Measurements from ENCODE around the gene TMCC1.

Gene TMCC1

DNA sequence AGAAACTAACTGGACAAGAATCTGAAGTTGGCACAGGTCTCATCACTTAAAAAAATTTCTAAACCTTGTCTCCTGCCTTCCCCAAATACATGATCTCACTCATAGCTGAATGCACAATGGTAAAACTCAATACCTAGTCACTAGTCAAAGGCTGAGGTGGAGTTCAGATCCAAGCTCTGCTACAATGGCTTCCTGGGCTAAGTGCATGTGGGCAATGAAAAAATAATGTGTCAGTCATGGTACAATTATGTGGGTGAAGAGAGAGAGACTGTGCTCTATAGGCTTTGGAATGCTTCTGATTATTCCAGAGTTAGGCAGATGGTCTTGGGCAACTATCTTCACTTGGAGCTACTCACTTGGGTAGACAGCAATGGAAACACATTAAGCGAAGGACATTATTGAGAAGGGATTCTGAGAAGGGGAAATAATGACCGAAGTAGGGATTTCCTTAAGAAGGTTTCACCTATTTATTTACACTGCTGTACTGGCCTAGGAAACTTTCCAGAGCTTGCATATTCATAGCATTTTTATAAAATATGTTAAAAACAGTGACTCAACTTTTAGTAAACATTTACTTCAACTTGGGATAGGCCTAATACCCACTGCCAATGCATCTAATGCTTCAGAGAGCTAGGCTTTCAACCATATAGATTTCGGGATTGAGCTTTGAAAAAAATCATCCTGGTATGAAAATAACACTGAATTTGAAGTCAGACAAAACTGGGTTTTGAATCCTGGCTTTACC, 228.3 kb downstream of the TMCC1 start:
- Histone ChIP-seq H3K9ac (no peak overlapping the region), H3K27me3 (no peaks in the 10 kb centered on the region), H4K20me1 (peaks cover 18% of the 10 kb centered on the region; the same call in 1 of the 2 replicates), H3K4me3 (no peak overlapping the region), H3K4me2 (no peak overlapping the region), H3K9me3 (no peaks in the 10 kb centered on the region), H3K36me3 (peaks cover 18% of the 10 kb centered on the region), H3K4me1 (no peaks in the 10 kb centered on the region), H3K27ac (no peak overlapping the region)
- TF ChIP-seq Cebpa-rat (IDR thresholded peaks at IDR 0.05), result no peak

DNA sequence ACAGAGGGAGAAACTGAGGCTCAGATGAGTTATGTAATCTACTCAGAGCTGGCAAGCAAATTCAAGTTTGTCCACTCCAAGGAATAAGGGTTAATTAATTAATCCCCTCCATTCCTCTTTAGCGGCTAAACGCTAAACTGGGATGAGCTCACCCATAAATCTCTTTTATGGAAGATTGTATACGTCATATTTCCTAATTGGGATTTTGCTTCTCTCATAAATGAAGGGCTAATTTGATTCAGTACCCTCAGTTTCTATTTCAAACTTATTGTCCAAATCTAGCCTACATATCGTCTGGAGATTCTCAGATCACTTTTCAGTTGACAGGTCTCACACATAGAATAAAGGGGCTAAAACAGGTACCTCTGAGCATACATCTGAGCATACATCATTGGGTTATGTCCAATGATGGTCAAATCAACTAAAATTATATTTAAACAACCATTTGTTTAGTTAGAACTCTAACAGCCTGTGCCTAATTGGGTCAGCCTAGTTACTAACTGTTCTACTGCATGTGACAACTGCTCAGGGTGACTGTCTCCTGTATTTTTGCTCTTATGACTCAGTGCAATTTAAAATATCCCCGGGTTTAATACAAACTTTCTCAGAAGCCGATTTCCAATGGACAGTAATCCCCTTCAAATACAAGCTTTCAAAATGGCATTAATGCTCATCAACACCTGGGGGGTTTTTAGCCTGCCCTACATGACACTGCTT, 229.4 kb downstream of the TMCC1 start:
- H3K4me2 ChIP-seq, result no peak overlapping the region
- H3K27ac ChIP-seq, result no peak overlapping the region

DNA sequence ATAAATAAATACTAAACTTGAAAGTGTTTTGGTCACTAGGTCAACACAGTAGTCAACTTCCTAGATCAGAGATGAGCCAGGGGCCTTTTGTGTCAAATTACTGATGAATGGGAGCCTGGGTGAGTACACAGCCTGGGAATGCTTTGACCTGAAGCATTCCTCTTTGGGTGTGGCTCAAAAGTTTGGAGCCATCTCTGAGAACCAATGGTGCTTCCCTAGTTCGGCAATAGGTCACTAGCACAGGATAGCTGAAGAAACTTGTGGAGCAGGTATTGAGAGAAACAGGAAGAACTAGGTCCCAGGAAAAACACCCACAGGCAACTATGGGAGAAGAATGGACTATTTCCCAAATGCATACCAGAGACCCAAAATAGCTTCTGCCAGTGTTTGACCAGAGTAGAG, 230.5 kb downstream of the TMCC1 start:
- Histone ChIP-seq H3K27me3 (no peaks in the 10 kb centered on the region), H3K4me3 (no peak overlapping the region), H3K9ac (no peak overlapping the region), H3K36me3 (0 out of 2 replicates have a peak, but pooled peaks cover 4% of the 10 kb centered on the region), H3K4me2 (no peak overlapping the region), H3K27ac (no peak overlapping the region), H3K4me1 (0 out of 2 replicates have a peak, but pooled peaks cover 4% of the 10 kb centered on the region), H3K9me3 (no peaks in the 10 kb centered on the region), H4K20me1 (peaks cover 18% of the 10 kb centered on the region; the same call in 1 of the 2 replicates)
- TF ChIP-seq Cebpa-rat (IDR thresholded peaks at IDR 0.05), result no peak

More for the DNA sequence above, 229.4 kb downstream of the TMCC1 start:
- Histone ChIP-seq H3K4me1 (no peaks in the 10 kb centered on the region), H3K9me3 (no peaks in the 10 kb centered on the region), H3K27me3 (no peaks in the 10 kb centered on the region), H4K20me1 (peaks cover 18% of the 10 kb centered on the region; the same call in 1 of the 2 replicates), H3K9ac (no peak overlapping the region), H3K4me3 (no peak overlapping the region), H3K36me3 (peaks cover 10% of the 10 kb centered on the region; the same call in 1 of the 2 replicates)
- TF ChIP-seq Cebpa-rat (IDR thresholded peaks at IDR 0.05), result no peak

DNA sequence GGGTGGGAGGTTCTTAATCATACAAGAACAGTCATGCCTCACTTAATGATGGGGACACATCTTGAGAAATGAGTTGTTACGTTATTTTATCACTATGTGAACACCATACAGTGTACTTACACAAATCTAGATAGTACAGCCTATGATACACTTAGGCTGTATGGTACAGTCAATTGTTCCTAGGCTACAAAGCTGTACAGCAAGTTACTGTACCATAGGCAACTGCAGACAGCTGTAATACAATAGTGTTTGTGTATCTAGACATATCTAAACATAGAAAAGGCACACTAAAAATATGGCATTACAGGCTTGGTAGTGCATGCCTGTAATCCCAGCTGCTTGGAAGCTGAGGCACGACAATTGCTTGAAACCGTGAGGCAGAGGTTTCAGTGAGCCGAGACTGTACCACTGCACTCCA, 231.3 kb downstream of the TMCC1 start:
- Histone ChIP-seq H3K4me2 (no peak overlapping the region), H3K9me3 (no peaks in the 10 kb centered on the region), H3K27ac (no peak overlapping the region), H3K9ac (no peak overlapping the region), H3K4me3 (no peak overlapping the region), H3K36me3 (0 out of 2 replicates have a peak, but pooled peaks cover 4% of the 10 kb centered on the region), H3K4me1 (0 out of 2 replicates have a peak, but pooled peaks cover 6% of the 10 kb centered on the region), H4K20me1 (peaks cover 18% of the 10 kb centered on the region; the same call in 1 of the 2 replicates), H3K27me3 (no peaks in the 10 kb centered on the region)
- TF ChIP-seq Cebpa-rat (IDR thresholded peaks at IDR 0.05), result no peak

DNA sequence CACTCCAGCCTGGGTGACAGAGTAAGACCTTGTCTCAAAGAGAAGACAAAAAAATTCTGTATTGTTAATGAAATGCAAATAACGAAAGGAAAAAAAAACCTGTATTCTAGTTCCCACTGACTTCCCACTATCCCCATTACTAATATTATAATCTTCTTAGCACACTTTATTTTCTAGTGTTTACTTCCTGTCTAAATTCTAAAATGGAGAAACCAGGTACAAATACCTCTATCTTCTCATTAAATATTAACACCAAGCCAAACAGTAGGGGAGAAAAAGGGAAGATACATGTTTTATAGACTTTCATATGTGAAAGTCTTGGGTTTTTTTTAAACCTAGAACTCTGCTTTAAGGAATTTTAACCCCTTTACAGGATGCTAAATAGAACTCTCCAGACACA, 231.7 kb downstream of the TMCC1 start:
- Histone ChIP-seq H3K27ac (no peak overlapping the region), H3K4me1 (0 out of 2 replicates have a peak, but pooled peaks cover 6% of the 10 kb centered on the region), H3K36me3 (0 out of 2 replicates have a peak, but pooled peaks cover 4% of the 10 kb centered on the region), H3K27me3 (no peaks in the 10 kb centered on the region), H3K9ac (no peak overlapping the region), H3K4me3 (no peak overlapping the region), H4K20me1 (peaks cover 18% of the 10 kb centered on the region; the same call in 1 of the 2 replicates), H3K9me3 (no peaks in the 10 kb centered on the region), H3K4me2 (no peak overlapping the region)
- no peak for TF ChIP-seq Cebpa-rat (IDR thresholded peaks at IDR 0.05)

DNA sequence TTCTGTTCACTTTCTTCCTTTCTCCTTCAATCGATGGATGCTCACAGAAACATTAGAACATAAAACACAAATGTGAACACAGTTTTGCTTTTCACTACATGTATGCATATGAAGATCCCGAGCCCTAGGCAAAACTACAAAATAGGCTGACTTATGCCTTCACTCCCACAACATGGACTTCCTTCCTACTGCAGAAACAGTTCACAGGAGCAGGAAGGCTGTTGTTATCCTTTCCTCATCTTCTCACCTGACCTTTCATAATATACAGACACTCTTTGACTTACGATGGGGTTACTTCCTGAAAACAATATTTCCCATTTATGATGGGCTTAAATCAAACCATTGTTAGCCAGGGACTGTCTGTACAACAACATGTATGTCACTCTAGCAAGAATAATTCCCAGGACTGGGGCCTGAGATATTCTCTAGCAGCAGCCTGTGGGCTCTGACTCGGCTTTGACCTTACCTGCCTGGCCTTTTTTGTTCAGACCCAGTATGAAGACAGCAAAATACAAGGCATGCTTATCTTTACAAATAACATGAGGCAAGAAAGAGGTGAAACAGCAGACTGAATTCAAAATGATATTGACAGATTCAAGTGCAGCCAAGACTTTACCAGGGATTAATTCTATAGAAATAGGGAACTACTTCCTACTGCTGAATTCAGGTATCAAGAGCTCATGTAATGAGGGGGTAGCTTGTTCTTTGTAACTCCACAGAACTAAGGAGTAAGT, 235.2 kb downstream of the TMCC1 start:
- Histone ChIP-seq H3K4me3 (no peak overlapping the region), H3K36me3 (peaks cover 24% of the 10 kb centered on the region), H3K27me3 (no peaks in the 10 kb centered on the region), H3K4me2 (no peak overlapping the region), H3K9me3 (no peaks in the 10 kb centered on the region), H3K27ac (no peak overlapping the region), H3K4me1 (0 out of 2 replicates have a peak, but pooled peaks cover 6% of the 10 kb centered on the region), H3K9ac (no peak overlapping the region), H4K20me1 (peaks cover 6% of the 10 kb centered on the region; the same call in 1 of the 2 replicates)
- no peak for TF ChIP-seq Cebpa-rat (IDR thresholded peaks at IDR 0.05)

DNA sequence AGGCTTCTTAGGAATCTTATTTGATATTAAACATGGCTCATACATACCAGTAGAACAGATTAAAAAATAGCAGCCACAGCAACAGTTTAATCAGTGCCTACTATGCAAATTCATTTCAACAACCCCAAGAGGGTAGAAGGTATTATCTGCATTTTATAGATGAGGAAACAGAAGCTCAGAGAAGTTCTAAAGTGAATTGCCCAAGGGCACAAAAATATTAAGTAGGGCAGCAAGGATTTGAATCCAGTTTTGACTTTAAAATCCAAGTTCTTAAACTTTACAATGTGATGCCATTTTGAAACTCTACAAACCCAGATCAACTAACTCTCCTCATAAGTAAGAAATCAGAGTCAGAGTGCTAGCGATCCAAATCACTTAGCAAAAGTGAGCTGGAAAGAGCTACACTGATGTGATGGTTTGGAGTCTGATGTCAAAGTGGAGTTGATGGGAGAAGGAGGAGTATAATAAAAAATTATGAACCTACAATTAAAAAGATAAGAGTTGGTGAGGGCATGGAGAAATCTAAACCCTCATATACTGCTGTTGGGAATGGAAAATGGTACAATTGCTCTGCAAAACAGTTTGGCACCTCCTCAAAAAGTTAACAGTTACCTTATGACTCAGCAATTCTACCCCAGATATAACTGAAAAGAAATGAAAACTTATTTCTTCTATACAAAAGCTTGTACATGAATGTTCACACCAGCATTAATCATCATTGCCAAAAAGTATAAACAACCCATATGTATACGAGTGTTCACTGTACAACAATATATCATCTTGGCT, 236.1 kb downstream of the TMCC1 start:
- no peak overlapping the region for H3K9ac ChIP-seq

DNA sequence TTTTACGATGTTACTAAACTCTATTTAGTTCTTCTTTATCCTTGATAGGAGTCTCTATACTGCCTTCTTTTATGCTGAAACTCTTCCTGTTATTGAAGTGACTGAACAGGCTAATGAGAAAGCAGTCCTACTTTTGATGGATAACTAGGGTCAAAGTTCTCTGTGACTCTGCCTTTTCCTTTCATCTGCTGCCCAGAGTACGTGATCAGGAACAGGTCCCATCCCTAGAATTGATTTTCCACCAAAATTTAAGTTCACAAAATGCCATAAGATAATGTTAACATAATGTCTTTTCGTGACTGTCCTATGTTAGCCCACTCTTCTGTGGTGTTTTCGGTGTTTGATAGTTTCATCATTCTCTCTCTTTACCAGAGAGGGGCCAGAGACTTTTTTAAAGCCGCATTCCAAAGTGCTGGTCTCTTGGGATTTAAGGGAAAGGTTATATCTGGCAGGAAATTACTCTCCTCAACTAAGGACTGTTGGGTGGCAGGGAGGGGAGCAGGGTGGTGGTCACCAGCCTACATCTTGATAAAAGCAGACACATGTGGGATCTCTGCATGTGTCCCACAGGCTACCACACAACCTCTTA, 236.8 kb downstream of the TMCC1 start:
- Histone ChIP-seq H3K4me3 (no peak overlapping the region), H4K20me1 (no peaks in the 10 kb centered on the region), H3K9ac (no peak overlapping the region), H3K27ac (no peak overlapping the region), H3K27me3 (no peaks in the 10 kb centered on the region), H3K36me3 (peaks cover 28% of the 10 kb centered on the region), H3K4me1 (0 out of 2 replicates have a peak, but pooled peaks cover 6% of the 10 kb centered on the region), H3K9me3 (no peaks in the 10 kb centered on the region), H3K4me2 (no peak overlapping the region)
- no peak for TF ChIP-seq Cebpa-rat (IDR thresholded peaks at IDR 0.05)

More for the DNA sequence above, 236.1 kb downstream of the TMCC1 start:
- Histone ChIP-seq H3K4me2 (no peak overlapping the region), H3K27me3 (no peaks in the 10 kb centered on the region), H4K20me1 (peaks cover 3% of the 10 kb centered on the region; the same call in 1 of the 2 replicates), H3K4me3 (no peak overlapping the region), H3K4me1 (0 out of 2 replicates have a peak, but pooled peaks cover 6% of the 10 kb centered on the region), H3K36me3 (peaks cover 27% of the 10 kb centered on the region), H3K9me3 (no peaks in the 10 kb centered on the region), H3K27ac (no peak overlapping the region)
- TF ChIP-seq Cebpa-rat (IDR thresholded peaks at IDR 0.05), result no peak

Data from BLaER1 (cell line).